ENCODE data around the gene TYROBP.

DNA sequence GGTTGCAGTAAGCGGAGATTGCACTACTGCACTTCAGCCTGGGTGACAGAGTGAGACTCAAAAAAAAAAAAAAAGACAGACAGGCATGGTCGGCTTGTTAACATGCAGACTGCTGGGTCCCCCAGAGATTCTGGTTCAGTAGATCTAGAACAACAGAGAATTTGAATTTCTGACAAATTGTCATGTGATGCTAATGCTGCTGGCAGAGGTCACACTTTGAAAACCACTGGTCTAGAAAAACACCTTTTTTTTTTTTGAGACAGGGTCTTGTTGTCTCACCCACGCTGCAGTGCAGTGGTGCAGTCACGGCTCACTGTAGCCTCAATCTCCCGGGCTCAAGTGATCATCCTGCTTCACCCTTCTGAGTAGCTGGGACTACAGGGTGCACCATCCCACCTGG is 20.4 kb upstream of the TYROBP start:
- TF ChIP-seq, protein P1, sequence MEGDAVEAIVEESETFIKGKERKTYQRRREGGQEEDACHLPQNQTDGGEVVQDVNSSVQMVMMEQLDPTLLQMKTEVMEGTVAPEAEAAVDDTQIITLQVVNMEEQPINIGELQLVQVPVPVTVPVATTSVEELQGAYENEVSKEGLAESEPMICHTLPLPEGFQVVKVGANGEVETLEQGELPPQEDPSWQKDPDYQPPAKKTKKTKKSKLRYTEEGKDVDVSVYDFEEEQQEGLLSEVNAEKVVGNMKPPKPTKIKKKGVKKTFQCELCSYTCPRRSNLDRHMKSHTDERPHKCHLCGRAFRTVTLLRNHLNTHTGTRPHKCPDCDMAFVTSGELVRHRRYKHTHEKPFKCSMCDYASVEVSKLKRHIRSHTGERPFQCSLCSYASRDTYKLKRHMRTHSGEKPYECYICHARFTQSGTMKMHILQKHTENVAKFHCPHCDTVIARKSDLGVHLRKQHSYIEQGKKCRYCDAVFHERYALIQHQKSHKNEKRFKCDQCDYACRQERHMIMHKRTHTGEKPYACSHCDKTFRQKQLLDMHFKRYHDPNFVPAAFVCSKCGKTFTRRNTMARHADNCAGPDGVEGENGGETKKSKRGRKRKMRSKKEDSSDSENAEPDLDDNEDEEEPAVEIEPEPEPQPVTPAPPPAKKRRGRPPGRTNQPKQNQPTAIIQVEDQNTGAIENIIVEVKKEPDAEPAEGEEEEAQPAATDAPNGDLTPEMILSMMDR (IDR thresholded peaks at IDR 0.05) = no peak
- TF ChIP-seq POLR2A (IDR thresholded peaks at IDR 0.05) = no peak

Measured in esophagus squamous epithelium (tissue), 4 donors.